GM18517 (cell line): ENCODE measurements around the gene SLC27A1.
"Not testable (repeated sequence)": the region's sequence is repeated elsewhere in the genome, so short reads cannot be mapped to it uniquely, and the experiment has no call there.

ENCODE experiments used
- ATAC-seq: cut with Tn5 transposase; IDR thresholded peaks from one replicate; pipeline ENCODE4 v1.9.1; 2021; ENCODE audit warnings: mild to moderate bottlenecking, moderate library complexity; ENCODE audit not compliant: unreplicated experiment

Gene SLC27A1

DNA sequence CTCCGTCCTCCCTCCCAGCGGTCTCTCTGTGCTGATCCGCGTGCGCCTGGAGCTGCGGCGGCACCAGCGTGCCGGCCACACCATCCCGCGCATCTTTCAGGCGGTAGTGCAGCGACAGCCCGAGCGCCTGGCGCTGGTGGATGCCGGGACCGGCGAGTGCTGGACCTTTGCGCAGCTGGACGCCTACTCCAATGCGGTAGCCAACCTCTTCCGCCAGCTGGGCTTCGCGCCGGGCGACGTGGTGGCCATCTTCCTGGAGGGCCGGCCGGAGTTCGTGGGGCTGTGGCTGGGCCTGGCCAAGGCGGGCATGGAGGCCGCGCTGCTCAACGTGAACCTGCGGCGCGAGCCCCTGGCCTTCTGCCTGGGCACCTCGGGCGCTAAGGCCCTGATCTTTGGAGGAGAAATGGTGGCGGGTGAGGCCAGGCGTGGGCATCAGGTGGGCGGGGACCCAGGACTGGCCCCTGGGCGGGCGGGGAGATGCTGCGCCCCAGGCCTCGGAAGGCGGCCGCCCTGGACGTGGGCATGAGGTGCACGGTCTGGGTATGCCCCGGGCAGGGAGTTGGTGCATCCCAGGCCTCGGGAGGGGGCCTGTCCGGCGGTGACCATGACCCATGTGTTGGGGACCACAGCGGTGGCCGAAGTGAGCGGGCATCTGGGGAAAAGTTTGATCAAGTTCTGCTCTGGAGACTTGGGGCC lies 16.4 kb downstream of the SLC27A1 start:
- ATAC-seq, result no peak

DNA sequence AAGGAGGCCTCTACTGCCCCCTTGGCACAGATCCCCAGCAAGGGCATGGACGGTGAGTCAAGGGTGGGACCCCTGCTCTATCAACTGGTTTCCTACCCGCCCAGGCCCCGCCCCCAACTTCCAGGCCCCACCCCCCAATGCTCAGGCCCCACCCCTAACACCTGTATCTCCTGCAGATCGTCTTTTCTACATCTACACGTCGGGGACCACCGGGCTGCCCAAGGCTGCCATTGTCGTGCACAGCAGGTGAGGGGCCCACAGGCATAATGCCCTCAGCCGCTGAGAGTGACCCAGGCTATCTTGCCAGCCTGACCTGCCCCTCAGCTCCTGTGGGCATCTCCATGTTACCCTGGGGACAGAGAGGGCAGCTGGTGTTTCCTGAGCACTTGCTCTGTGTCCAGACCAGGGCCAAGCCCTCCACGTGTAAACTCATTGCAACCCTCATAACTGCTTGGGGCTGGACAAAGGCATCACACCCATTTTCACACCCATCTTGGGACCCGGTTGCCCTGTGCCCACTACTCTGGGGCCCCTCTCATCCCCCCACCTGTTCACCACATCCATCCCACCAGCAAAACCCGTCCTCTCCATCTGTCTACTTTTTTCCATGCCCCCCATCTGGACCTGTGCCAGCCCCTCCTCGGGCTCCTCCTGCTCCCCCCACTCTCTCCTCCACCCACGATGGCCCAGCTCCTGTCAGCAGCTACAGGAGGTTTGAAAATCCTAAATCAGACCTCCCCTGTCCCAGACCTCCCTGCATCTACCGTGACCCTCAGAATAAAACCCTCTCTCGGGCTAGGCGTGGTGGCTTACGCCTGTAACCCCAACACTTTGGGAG lies 17.2 kb downstream of the SLC27A1 start:
- no peak for ATAC-seq

- ATAC-seq, result no peak
These were observed 18.5 kb downstream of the SLC27A1 start for GRCh38 chr19:17488593-17489391.

- ATAC-seq, result no peak
These were observed 19.2 kb downstream of the SLC27A1 start for GRCh38 chr19:17489392-17490030.

GRCh38 chr19:17490411-17490810 lies 20.1 kb downstream of the SLC27A1 start:
- ATAC-seq, result no peak

DNA sequence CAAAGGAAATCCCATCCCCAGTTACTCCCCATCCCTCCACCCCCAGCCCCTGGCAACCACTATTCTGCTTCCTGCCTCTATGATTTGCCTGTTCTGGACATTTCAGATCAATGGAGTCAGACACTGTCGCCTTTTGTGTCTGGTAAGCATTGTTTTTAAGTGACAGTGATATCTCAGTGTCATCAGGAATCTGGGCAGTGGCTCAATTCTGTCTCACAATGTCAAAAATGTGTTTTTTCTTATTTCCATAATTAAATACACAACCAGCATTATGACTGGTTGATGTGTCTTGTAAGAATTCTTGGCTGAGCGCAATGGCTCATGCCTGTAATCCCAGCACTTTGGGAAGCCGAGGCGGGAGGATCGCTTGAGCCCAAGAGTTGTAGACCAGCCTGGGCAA lies 21.0 kb downstream of the SLC27A1 start:
- ATAC-seq, result no peak

GRCh38 chr19:17495639-17496296 lies 25.4 kb downstream of the SLC27A1 start:
- no peak for ATAC-seq

GRCh38 chr19:17496337-17496997 lies 26.1 kb downstream of the SLC27A1 start:
- no peak for ATAC-seq

DNA sequence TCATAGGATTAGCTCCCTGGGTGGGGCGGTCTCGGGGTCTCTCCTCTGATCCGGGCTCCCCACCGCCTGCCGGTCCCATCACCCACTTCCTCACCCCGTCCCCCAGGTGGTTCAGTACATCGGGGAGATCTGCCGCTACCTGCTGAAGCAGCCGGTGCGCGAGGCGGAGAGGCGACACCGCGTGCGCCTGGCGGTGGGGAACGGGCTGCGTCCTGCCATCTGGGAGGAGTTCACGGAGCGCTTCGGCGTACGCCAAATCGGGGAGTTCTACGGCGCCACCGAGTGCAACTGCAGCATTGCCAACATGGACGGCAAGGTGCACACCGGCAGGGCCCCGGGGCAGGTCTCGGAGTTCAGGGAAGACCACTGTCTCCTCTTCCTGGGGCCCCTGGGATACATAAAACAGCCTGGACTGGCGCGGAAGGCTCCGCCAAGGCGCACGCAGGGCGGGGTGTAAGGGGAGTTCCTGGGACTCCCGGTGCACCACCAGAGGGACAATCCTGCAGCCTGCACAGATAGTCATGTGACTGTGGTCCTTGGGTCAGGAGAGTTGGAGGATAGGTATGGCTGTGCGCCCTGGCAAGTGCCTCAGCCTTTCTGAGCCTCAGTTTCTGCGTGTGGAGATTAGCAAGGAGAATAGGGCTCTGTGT lies 26.9 kb downstream of the SLC27A1 start:
- no peak for ATAC-seq

DNA sequence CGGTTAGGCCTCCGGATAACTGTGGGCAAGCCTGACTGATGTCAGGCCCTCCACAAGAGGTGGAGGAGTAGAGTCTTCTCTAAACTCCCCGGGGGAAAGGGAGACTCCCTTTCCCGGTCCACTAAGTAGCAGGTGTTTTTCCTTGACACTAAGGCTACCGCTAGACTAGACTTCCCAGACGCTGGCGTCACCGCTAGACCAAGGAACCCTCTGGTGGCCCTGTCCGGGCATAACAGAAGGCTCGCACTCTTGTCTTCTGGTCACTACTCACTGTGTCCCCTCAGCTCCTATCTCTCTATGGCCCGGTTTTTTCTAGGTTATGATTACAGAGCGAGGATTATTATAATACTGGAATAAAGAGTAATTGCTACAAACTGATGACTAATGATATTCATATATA lies 28.7 kb downstream of the SLC27A1 start:
- not testable (repeated sequence) for ATAC-seq

DNA sequence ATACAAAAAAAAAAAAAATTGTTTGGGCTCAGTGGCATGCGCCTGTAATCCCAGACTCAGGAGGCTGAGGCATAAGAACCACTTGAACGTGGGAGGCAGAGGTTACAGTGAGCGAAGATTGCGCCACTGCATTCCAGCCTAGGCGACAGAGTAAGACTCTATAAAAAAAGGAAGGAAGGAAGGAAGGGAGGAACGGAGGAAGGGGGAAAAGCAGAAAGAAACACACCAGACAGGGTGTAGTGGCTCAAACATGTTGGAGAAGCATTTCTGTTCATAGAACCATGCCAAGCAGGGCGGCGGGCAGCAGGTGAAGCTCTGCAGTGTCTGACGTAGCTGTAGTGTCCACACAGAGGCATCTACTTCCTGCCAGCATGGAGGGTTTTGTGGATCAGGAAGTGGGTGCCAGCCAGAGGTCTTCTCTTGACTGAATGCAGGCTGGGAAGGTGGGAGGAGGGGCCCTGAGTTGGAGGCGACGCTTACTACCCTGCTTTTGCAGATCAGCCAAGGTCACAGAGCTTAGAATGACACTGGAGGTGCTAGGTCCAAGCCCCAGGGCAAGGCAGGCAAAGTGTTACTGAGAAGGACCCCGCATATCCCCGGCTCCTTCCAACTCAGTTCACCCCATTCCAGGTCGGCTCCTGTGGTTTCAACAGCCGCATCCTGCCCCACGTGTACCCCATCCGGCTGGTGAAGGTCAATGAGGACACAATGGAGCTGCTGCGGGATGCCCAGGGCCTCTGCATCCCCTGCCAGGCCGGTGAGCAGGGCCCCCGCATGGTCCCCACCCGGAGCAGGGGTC lies 29.5 kb downstream of the SLC27A1 start:
- no peak for ATAC-seq

DNA sequence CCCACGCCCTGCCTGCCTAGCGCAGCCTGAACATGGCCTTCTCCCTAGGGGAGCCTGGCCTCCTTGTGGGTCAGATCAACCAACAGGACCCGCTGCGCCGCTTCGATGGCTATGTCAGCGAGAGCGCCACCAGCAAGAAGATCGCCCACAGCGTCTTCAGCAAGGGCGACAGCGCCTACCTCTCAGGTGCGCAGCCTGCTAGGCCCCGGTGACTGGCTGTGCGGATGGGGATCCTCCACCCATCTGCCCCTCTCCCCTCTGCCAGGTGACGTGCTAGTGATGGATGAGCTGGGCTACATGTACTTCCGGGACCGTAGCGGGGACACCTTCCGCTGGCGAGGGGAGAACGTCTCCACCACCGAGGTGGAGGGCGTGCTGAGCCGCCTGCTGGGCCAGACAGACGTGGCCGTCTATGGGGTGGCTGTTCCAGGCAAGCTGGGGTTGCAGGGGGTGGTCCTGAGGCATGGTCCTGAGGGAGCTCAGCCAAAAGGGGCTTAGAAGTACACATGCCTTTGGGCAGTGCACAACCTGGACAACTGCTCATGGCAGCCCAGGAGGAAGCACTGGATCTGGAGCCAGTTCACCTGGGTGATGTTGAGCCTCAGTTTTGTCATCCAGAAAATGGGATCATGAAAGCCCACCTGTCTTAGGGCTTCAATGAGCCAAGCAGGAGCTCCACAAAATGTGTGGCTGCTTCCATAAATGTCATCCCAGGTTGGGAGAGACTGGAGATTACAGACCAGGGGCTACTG lies 30.3 kb downstream of the SLC27A1 start:
- no peak for ATAC-seq

DNA sequence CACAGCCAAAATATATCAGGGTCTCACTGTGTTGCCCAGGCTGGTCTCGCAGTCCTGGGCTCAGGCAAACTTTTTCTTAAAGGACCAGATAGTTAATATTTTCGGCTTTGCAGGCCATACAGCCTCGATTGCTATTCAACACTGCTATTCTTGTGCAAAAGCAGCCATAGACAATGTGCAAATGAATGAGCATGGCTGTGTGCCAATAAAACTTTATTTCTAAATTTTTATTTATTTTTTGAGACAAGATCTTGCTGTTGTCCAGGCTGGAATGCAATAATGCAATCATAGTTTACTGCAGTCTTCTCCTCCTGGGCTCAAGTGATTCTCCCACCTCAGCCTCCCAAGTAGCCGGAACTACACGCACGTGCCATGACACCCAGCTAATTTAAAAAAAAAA lies 32.9 kb downstream of the SLC27A1 start:
- ATAC-seq, result no peak

- no peak for ATAC-seq
These were observed 33.7 kb downstream of the SLC27A1 start for GRCh38 chr19:17504030-17504429.

GRCh38 chr19:17504456-17504855 lies 34.1 kb downstream of the SLC27A1 start:
- ATAC-seq, result no peak

- ATAC-seq, result no peak
These were observed 34.9 kb downstream of the SLC27A1 start for GRCh38 chr19:17505223-17505622.

- no peak for ATAC-seq
These were observed 36.4 kb downstream of the SLC27A1 start for GRCh38 chr19:17506745-17507144.

GRCh38 chr19:17508558-17508933 lies 38.2 kb downstream of the SLC27A1 start:
- ATAC-seq, result not testable (repeated sequence)
